ENCODE measurements around the gene PRODH.
"Not testable (repeated sequence)": the region's sequence is repeated elsewhere in the genome, so short reads cannot be mapped to it uniquely, and the experiment has no call there.

The PRODH gene

DNA sequence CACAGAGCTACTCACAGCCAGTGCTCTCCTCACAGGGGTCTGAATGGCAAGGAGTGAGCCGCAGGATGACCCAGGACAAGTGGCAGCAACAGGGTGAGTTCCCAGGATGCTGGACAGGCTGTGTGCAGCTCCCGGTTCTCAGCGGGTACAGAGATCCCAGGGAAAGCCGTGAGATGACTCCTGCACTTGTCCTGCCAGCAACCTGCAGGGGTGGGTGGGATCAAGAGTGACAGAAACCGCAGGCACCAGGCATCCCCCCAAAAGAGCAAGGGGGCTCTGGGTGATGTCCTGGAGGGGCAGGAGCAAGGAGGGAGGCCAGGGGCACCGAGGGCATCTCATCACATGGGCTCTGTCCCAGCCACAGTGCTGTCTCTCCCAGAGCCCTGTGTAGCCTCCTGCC lies 15.9 kb upstream of the PRODH start:
- DNase-seq: no peak

DNA sequence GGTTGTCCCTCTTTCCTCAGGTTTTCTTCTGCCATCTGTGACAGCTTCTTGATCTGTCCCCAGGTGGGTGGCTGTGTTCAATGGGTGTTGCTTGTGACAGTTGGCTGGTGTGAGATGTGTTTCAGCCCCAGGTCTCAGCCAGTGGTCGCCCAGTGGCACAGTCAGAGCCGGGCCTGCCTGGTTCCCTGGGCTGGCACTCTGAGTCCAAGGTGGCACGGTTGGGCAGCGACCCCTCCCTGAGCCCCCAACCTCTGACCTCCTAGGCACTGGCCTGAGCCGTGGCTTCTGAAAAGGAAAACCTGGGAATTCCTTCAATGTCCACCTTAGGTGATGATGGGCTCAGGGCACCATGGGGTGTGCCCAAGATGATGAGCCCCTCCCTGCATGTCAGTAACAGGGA lies 14.0 kb upstream of the PRODH start:
- no peak for DNase-seq

- DNase-seq: no peak
Measured at GRCh38 chr22:18947905-18948304, 11.8 kb upstream of the PRODH start.

- DNase-seq: not testable (repeated sequence)
Measured at GRCh38 chr22:18947105-18947504, 11.0 kb upstream of the PRODH start.

DNA sequence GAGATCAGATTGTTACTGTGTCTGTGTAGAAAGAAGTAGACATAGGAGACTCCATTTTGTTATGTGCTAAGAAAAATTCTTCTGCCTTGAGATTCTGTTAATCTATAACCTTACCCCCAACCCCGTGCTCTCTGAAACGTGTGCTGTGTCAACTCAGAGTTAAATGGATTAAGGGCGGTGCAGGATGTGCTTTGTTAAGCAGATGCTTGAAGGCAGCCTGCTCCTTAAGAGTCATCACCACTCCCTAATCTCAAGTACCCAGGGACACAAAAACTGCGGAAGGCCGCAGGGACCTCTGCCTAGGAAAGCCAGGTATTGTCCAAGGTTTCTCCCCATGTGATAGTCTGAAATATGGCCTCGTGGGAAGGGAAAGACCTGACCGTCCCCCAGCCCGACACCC lies 2.6 kb upstream of the PRODH start:
- not testable (repeated sequence) for DNase-seq

GRCh38 chr22:18934688-18935087 lies 1.4 kb downstream of the PRODH start:
- not testable (repeated sequence) for DNase-seq

- DNase-seq: no peak
Measured at GRCh38 chr22:18933914-18934313, 2.2 kb downstream of the PRODH start.

- DNase-seq: no peak
Measured at GRCh38 chr22:18931905-18932652, 4.0 kb downstream of the PRODH start.

DNA sequence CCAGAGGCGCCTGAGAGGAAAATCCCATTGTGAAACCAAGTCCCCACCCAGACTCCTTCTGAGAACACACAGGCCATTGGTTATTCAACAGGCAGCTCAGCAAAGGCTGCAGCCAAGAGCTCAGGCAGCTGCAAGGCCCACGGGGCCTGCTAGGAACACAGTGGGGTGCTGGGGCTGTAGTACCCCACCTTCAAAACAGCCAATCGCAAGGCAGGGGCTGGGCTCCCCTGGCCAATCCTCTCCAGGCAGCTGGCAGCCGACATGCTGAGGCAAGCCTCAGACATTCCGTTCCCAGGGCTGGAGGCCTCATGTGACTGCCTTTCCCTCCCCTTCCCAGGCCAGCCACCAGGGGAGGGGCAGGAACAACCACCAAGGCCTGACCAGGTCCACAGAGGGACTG lies 6.6 kb downstream of the PRODH start:
- DNase-seq: no peak

GRCh38 chr22:18927573-18927972 lies 8.5 kb downstream of the PRODH start:
- no peak for DNase-seq

- DNase-seq: no peak
Measured at GRCh38 chr22:18927020-18927419, 9.1 kb downstream of the PRODH start.

DNA sequence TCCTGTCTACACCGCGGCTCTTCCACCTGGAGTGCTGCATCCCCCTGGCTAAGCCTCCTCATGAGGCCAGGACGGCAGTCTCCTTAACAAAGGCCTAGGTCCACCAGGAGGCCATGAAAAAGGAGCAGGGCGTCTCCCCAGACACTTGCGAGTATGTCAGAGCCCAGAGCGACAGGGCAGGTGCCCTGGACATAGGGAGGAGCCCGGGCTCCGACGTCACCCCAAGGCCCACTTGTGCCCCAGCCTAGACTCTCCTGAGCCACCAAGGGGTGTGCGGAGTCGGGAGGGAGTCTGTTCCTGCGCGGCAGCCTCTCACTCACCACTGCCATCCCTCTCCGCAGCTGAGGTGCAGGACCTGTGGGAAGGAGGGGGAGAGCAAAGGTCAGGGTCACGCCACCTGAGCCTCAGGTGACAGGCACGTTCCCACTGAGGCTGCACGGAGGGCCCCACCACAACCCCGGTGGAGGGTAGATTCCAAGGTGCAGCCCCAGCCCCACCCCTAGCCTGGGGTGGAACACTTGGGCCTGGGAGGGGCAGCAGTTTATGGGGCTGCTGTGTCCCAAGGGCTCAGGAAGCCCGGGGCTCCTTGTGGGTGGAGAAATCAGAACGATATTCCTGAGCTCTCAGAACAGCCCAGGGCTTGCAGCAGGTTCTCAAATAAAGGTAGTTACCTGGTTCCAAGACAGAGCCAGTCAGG lies 10.6 kb downstream of the PRODH start:
- DNase-seq: no peak

GRCh38 chr22:18920257-18920902 lies 15.7 kb downstream of the PRODH start:
- DNase-seq: not testable (repeated sequence)

DNA sequence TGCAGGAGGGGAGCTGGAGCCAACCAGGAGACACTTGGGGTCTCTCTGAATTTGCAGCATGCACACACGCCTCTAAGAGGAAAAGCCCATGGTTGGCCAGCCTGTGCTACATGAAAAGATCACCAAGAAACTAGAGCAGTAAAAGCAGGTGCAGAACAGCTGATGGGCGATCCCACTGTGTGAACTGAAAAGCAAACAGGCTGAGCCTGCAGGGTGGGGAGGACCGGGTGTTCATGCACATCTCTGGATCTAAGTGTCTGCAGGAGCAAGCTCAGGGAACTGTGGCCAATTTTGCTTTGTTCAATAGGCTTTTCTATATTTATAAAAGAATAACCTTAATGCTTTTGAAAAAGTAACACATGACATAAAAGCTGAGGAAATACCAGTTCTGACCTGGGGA lies 18.3 kb downstream of the PRODH start:
- DNase-seq: not testable (repeated sequence)

GRCh38 chr22:18915550-18915949 lies 20.5 kb downstream of the PRODH start:
- DNase-seq: not testable (repeated sequence)

DNA sequence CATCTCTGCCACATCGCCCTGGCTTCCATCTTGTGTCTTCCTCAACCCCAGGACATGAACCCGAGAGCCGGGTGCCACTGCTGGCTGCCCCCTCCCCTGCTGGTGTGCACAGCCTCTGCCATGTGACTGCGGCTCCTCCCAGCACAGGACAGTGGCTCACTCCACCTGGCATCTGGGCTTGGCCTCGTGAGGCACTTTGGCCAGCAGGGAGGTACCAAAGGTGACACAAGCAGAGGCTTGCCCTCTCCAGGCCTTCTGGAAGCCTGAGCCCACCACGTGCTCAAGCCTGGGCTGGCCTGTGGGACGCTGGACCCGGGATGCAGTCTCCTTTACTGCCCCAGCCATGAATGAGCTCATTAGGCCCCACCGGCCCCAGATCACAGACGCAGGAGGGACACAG lies 21.5 kb downstream of the PRODH start:
- DNase-seq: not testable (repeated sequence)

DNA sequence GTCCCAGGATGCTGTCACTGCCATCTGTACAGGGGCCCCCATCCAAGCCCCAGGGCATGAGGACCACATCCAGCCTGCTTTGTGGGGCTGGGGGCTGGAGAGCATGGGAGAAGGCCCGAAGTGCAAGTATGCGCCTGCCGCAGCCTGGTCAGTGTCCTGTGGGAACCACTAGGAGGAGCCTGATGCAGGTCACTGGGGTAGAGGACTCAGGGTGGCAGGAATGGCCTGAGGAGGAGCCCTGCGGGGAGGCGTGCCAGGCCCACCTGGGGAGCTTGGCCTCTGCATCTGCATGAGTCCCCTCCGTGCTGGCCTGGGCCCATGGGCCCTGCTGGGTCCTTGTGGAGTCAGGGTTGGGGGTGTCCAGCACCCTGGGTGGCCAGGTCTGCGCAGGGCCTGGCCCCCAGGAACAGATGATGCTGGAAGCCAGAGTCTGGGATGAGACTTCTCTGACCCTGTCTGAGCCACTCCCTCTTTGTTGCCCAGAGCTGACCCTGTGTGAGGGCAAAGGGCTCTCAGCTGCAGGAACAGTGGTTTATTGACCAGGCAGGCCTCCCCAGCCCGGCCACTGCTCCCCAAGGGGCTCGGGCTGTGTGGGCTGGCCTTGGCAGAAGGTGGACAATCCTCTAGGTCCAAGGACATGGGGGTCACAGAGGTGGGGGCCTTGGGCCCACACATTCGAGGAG lies 23.7 kb downstream of the PRODH start:
- not testable (repeated sequence) for DNase-seq

- DNase-seq: not testable (repeated sequence)
Measured at GRCh38 chr22:18911535-18911934, 24.6 kb downstream of the PRODH start.

GRCh38 chr22:18909556-18909955 lies 26.5 kb downstream of the PRODH start:
- DNase-seq: no peak

DNA sequence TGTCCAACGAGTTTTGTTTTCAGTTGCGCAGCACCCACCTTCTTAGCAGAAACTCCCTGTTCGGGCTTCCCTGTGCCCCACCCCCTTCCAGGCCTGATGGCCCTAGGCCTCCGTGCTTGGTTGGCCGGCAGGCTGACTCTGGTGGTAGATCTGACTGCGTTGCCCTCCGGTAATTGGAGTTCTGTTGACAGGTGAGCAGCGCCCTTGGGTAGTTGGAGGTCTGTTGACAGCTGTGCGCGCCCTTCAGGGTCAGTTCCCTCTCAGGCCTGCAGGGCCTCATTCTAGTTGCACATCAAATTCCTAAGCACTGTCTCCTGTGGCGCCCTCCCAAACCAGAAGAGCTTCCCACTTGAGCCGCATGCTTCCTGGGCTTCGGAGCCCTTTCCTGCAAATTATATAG lies 29.2 kb downstream of the PRODH start:
- no peak for DNase-seq

DNA sequence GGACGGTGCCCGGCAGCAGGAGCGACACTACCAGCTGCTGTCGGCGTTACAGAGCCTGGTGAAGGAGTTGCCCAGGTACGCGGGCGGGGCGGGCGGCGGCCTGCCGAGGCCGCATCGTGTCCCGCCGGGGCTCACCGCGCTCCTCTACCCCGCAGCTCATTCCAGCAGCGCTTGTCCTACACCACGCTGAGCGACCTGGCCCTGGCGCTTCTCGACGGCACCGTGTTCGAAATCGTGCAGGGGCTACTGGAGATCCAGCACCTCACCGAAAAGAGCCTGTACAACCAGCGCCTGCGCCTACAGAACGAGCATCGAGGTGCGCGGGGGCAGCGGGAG lies 29.7 kb downstream of the PRODH start:
- not testable (repeated sequence) for DNase-seq

DNA sequence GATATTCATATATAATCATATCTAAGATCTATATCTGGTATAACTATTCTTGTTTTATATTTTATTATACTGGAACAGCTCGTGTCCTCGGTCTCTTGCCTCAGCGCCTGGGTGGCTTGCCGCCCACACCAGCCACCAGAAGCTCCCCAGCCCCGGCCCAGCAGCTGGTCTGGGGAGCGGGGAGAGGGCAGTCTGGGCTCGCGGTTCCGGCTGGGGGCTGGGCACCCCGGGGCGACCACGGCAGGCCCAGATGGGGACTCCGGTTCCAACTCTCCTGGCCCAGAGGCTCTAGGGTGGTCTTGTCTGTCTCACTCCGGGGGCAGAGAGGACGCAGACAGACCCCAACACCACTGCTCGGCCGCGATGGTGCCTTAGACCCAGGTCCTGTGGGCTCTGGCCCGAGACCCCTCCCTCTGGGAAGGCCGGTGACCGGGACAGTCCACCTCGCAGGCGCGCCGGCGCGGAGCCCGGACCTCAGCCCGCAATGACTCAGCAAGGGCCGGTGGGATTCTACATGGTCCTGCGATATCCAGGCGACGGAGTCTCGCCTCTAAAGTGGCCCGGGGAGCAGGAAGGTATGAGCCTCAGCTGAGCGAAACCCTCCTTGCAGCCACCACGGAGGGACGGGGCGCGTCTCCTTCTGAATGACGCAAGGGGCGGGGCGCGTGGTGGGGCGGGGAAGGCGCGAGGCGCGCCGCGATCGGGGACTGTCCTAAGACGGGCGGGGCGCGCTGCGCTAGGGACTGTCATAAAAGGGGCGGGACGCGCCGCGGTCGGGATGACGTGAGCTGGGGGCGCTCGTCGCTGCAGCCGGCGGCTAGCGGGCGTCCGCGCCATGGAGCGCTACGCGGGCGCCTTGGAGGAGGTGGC lies 30.3 kb downstream of the PRODH start, which contains the start of gene DGCR6:
DGCR6 (plus strand) TSS at position 781 of the 870 bp plus-strand sequence; CDS start at position 836, 55 bp downstream.
- no peak for DNase-seq

Measured in femur (tissue), 1 donor.